Tibial nerve (tissue), 4 donors: ENCODE data around the gene ZBTB48. TPM values are rescaled to one million over a fixed set of nuclear protein-coding genes. Genes with fewer than 3 reads are reported as not detected.
"Not testable (repeated sequence)": the region's sequence is repeated elsewhere in the genome, so short reads cannot be mapped to it uniquely, and the experiment has no call there.

Source experiments
- DNase-seq, 2 donors: peaks; one replicate each; pipeline ENCODE4 v3.0.0-alpha.2; 2019; ENCODE audit warnings: low spot score in 2 of 2
- H3K27ac ChIP-seq, 4 donors: fragments of 200-600 bp; sonication (generic) in 3 of 4; one replicate each; pipeline ENCODE4 v1.5.1; 2017 to 2019; ENCODE audit warnings: mild to moderate bottlenecking in 1 of 4
- H3K27me3 ChIP-seq, 2 donors: fragments of 200-600 bp; sonication (generic) in 1 of 2; one replicate each; pipeline versions ENCODE4 v1.5.1 to v1.6.0; 2017 to 2019
- H3K36me3 ChIP-seq, 3 donors: fragments of 200-600 bp; sonication (generic); one replicate each; pipeline ENCODE4 v1.5.1; 2018 to 2019
- H3K4me1 ChIP-seq, 4 donors: fragments of 200-600 bp; sonication (generic) in 3 of 4; one replicate each; pipeline ENCODE4 v1.5.1; 2017 to 2019
- H3K4me3 ChIP-seq, 4 donors: fragments of 200-600 bp; sonication (generic) in 3 of 4; one replicate each; pipeline ENCODE4 v1.5.1; 2017 to 2019; ENCODE audit warnings: mild to moderate bottlenecking in 1 of 4, moderate library complexity in 1 of 4
- H3K9me3 ChIP-seq, 4 donors: fragments of 200-600 bp; sonication (generic) in 3 of 4; one replicate each; pipeline ENCODE4 v1.5.1; 2017 to 2019
- CTCF ChIP-seq, 5 experiments: fragments of 200-600 bp in 3 of 5; fragments of 450-650 bp in 2 of 5; sonication (generic) in 3 of 5; IDR thresholded peaks; one replicate each; pipeline ENCODE4 v1.5.1; 2016 to 2019; ENCODE audit warnings: antibody characterized with exemption in 5 of 5, mild to moderate bottlenecking in 3 of 5, moderate library complexity in 2 of 5
- EP300 ChIP-seq, 2 donors: sonication (generic); formaldehyde crosslinking; IDR thresholded peaks; one replicate each; pipeline ENCODE4 v1.6.1; 2017; ENCODE audit warnings: antibody characterized with exemption in 2 of 2, mild to moderate bottlenecking in 1 of 2
- POLR2A ChIP-seq, 2 donors: fragments of 450-650 bp; IDR thresholded peaks; one replicate each; pipeline ENCODE4 v1.6.1; 2017; ENCODE audit warnings: antibody characterized with exemption in 2 of 2, mild to moderate bottlenecking in 2 of 2, moderate library complexity in 2 of 2
- WGBS, 2 donors: methylation state at CpG; one replicate each; pipeline ENCODE4 v1.1.5; 2018; 5-methylcytosine and 5-hydroxymethylcytosine counted together
- total RNA-seq, 4 donors: library from RNA; depleted of rRNA; stranded (reverse); fragments of >200 nt; gene quantifications; one replicate each; pipeline ENCODE4 v1.1.0, GENCODE V29; 2016

ZBTB48 gene
- total RNA-seq, 4 donors from 2014 or later: 27.5 to 41.1 (median 33.6) TPM

GRCh38 chr1:6557597-6557996 is 22.2 kb upstream of the ZBTB48 start:
- Histone ChIP-seq H3K4me3 (no peak overlapping the region), H3K27me3 (no peaks in the 10 kb centered on the region), H3K4me1 (peaks cover 0 to 23% (median 12%) of the 10 kb centered on the region in 4 donors), H3K36me3 (no peaks in the 10 kb centered on the region), H3K9me3 (no peaks in the 10 kb centered on the region), H3K27ac (no peak overlapping the region)
- no peak for DNase-seq
- WGBS, 2 donors: 69 to 82% methylated on average over 1 of the region's 1 CpG
- TF ChIP-seq CTCF (IDR thresholded peaks at IDR 0.05) (no peak), POLR2A (IDR thresholded peaks at IDR 0.05) (no peak), EP300 (IDR thresholded peaks at IDR 0.05) (no peak)

- 92% methylated on average over 11 of the region's 11 CpGs for WGBS, 2 donors
- H3K36me3 ChIP-seq, DNase-seq, H3K9me3 ChIP-seq, H3K27me3 ChIP-seq, H3K27ac ChIP-seq, H3K4me3 ChIP-seq: not testable (repeated sequence)
- peaks cover 0 to 10% (median 3%) of the 10 kb centered on the region in 4 donors for H3K4me1 ChIP-seq
Measured at GRCh38 chr1:6559161-6559560, 20.6 kb upstream of the ZBTB48 start.

- Histone ChIP-seq H3K4me1 (peaks cover 0 to 3% (median 0%) of the 10 kb centered on the region in 4 donors), H3K36me3 (no peaks in the 10 kb centered on the region), H3K4me3 (no peak overlapping the region), H3K27ac (no peak overlapping the region), H3K9me3 (no peaks in the 10 kb centered on the region), H3K27me3 (peaks cover 0 to 3% of the 10 kb centered on the region in 2 donors)
- no peak for DNase-seq
- 68 to 72% methylated on average over 9 of the region's 9 CpGs for WGBS, 2 donors
- TF ChIP-seq POLR2A (IDR thresholded peaks at IDR 0.05) (no peak), EP300 (IDR thresholded peaks at IDR 0.05) (no peak), CTCF (IDR thresholded peaks at IDR 0.05) (no peak)
Measured at GRCh38 chr1:6560267-6560666, 19.5 kb upstream of the ZBTB48 start.

GRCh38 chr1:6569033-6569432 is 10.8 kb upstream of the ZBTB48 start:
- Histone ChIP-seq H3K4me1 (no peaks in the 10 kb centered on the region), H3K27ac (no peak overlapping the region), H3K36me3 (no peaks in the 10 kb centered on the region), H3K9me3 (peaks cover 0 to 11% (median 0%) of the 10 kb centered on the region in 4 donors), H3K27me3 (no peaks in the 10 kb centered on the region), H3K4me3 (no peak overlapping the region)
- no peak for DNase-seq
- 93% methylated on average over 11 of the region's 11 CpGs for WGBS, 2 donors
- TF ChIP-seq CTCF (IDR thresholded peaks at IDR 0.05) (no peak), POLR2A (IDR thresholded peaks at IDR 0.05) (no peak), EP300 (IDR thresholded peaks at IDR 0.05) (no peak)

- no peak overlapping the region for H3K4me3 ChIP-seq
- H3K27me3 ChIP-seq: no peaks in the 10 kb centered on the region
- H3K9me3 ChIP-seq: peaks cover 0 to 11% (median 0%) of the 10 kb centered on the region in 4 donors
- no peak for TF ChIP-seq CTCF (IDR thresholded peaks at IDR 0.05)
- TF ChIP-seq POLR2A (IDR thresholded peaks at IDR 0.05): no peak
- no peak for TF ChIP-seq EP300 (IDR thresholded peaks at IDR 0.05)
- H3K27ac ChIP-seq: no peak overlapping the region
- no peak for DNase-seq
- no peaks in the 10 kb centered on the region for H3K36me3 ChIP-seq
- WGBS, 2 donors: 51 to 59% methylated on average over 3 of the region's 3 CpGs
- no peaks in the 10 kb centered on the region for H3K4me1 ChIP-seq
Measured at GRCh38 chr1:6570100-6570499, 9.7 kb upstream of the ZBTB48 start.

- no peaks in the 10 kb centered on the region for H3K27me3 ChIP-seq
Measured at GRCh38 chr1:6570987-6571386, 8.8 kb upstream of the ZBTB48 start.

More at GRCh38 chr1:6570987-6571386, 8.8 kb upstream of the ZBTB48 start:
- DNase-seq: no peak
- no peak for TF ChIP-seq EP300 (IDR thresholded peaks at IDR 0.05)
- TF ChIP-seq POLR2A (IDR thresholded peaks at IDR 0.05): no peak
- no peak for TF ChIP-seq CTCF (IDR thresholded peaks at IDR 0.05)
- 75 to 80% methylated on average over 4 to 5 of the region's 5 CpGs for WGBS, 2 donors
- Histone ChIP-seq H3K36me3 (no peaks in the 10 kb centered on the region), H3K4me1 (no peaks in the 10 kb centered on the region), H3K27ac (no peak overlapping the region), H3K4me3 (no peak overlapping the region), H3K9me3 (peaks cover 0 to 11% (median 0%) of the 10 kb centered on the region in 4 donors)
